HG03095 (cell line): ENCODE measurements around the gene LCLAT1.
"Not testable (repeated sequence)": the region's sequence is repeated elsewhere in the genome, so short reads cannot be mapped to it uniquely, and the experiment has no call there.

ENCODE experiments used
- ATAC-seq: cut with Tn5 transposase; IDR thresholded peaks from one replicate; pipeline ENCODE4 v1.9.1; 2021; ENCODE audit warnings: moderate library complexity; ENCODE audit not compliant: unreplicated experiment

Gene LCLAT1

DNA sequence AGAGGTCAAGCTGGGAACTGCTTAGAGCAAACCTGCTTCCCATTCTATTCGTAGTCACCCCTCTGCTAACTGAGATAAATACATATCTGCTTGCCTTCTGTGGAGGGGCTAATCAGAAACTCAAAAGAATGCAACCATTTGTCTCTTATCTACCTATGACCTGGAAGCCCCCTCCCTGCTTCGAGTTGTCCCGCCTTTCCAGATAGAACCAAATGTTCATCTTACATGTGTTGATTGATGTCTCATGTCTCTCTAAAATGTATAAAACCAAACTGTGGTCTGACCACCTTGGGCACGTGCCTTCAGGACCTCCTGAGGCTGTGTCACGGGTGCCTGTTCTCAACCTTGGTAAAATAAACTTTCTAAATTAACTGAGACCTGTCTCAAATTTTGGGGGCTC lies 66.6 kb downstream of the LCLAT1 start:
- ATAC-seq: not testable (repeated sequence)

- no peak for ATAC-seq
These were observed 67.2 kb downstream of the LCLAT1 start for GRCh38 chr2:30514134-30514847.

- no peak for ATAC-seq
These were observed 67.9 kb downstream of the LCLAT1 start for GRCh38 chr2:30514848-30515435.

- ATAC-seq: no peak
These were observed 69.1 kb downstream of the LCLAT1 start for GRCh38 chr2:30516166-30516565.

DNA sequence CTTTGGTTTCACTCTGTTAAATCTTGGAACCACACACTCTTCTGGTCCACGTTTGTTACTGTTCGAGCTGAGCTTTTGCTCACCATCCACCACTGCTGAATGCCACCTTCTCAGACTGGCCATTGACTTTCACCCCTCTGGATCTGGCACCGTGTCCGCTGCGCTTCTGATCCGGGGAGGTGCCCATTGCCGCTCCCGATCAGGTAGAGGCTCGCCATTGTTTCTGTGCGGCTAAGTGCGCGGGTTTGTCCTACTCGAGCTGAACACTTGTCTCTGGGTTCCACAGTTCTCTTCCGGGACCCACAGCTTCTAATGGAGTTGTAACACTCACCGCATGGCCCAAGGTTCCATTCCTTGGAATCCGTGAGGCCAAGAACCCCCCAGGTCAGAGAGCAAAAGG lies 72.8 kb downstream of the LCLAT1 start:
- no peak for ATAC-seq

- no peak for ATAC-seq
These were observed 75.4 kb downstream of the LCLAT1 start for GRCh38 chr2:30522421-30522820.

DNA sequence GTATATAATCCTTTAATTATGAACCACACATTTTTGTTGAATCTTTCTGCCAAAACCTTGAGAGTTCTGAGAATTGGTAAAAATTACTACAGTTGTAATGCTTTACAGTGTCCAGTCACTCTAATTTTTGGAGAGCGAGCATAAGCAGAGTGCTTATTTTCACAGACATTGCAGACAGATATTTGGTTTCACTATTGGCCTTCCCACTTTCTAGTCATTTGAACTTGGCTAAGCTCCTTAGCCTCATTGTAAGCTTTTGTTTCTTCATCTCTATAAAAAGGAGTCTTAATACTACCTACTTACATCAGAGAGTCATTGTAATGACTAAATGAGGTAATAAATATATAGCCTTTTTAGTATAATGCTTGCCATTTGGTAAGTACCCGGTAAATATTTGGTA lies 80.4 kb downstream of the LCLAT1 start:
- no peak for ATAC-seq

GRCh38 chr2:30527859-30528258 lies 80.8 kb downstream of the LCLAT1 start:
- ATAC-seq: no peak

GRCh38 chr2:30530346-30530745 lies 83.3 kb downstream of the LCLAT1 start:
- ATAC-seq: no peak

- no peak for ATAC-seq
These were observed 94.6 kb downstream of the LCLAT1 start for GRCh38 chr2:30541680-30542079.

DNA sequence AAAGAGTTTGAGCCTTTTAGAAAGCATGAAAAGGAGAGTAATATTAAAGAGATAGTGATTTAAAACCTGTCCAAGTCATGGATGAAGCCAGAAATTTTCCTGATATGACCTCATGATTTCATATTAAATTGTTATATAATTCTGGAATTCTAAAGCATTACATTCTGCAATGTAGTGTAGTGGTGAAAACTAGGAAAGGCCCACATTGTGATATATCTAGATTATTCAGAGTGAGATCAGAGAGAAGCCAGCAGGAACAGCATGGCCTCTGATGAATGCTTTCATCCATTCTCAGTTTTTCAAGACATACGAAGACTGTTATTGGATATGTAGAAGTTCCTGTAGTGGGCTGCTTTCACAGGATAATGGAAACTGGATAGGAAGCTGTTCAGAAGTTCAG lies 98.8 kb downstream of the LCLAT1 start:
- no peak for ATAC-seq

- ATAC-seq: no peak
These were observed 101.3 kb downstream of the LCLAT1 start for GRCh38 chr2:30548386-30548785.

DNA sequence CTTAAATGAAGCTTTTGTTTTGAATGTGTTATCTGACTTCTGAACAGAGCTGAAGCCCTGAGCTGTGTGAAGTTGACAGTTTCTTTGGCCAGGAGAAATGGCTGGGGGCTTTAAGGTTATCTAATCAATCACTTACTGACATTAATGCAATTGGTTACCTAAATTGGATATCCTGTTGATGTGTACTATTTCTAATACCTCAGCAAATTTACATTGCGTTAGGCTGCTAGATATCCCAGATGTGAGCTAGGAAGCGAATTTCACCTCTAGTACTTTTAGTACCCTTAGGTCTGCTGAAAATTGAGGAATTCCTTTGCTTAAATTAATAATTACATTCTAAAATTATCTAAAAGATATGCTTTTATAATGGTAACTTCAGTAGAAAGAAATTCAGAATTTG lies 102.0 kb downstream of the LCLAT1 start:
- ATAC-seq: no peak

GRCh38 chr2:30559544-30560275 lies 112.7 kb downstream of the LCLAT1 start:
- ATAC-seq: no peak

- ATAC-seq: no peak
These were observed 114.3 kb downstream of the LCLAT1 start for GRCh38 chr2:30561349-30561748.

DNA sequence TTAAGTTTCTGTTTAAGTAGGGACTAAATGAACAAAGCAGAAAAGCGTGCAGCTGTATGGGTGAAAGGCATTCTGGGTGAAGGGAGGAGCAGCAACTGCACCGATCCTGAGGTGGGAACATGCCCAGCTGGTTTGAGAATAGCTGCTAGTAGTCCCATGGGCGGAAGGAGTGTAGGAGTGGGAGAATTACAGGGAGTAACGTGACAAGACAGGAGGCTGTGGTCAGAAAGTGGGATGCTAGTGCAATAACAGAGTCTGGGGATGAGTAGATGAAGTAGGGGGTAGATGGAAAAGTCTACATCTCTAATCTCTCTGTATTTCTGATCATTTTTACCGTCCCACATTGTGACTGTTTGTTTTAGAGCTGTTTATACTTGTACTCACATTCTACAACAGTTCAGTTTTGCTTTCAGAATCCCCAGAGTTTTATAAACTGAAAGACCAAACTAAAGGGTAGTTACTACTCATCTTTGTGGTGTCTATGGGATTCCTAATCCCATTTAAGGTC lies 118.9 kb downstream of the LCLAT1 start:
- no peak for ATAC-seq

GRCh38 chr2:30566631-30567030 lies 119.6 kb downstream of the LCLAT1 start:
- ATAC-seq: no peak

- ATAC-seq: no peak
These were observed 120.3 kb downstream of the LCLAT1 start for GRCh38 chr2:30567317-30567716.

DNA sequence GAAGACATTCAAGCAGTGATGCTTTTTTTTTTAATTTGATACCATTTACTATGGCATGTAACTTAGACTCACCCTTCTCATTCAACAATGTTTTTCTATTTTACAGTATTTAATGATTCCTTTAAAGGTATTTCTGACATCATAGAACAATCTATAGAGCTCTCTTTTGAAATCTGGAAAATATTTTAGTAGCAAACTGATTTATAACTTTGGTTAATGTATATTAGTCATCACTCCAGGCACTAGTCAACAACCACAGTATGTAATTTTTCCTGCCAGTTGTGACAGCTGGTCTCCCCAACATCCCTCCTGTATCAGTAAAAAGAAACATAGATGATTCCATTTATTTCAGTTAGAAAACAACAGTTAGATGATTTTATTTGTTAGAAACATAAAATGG lies 122.9 kb downstream of the LCLAT1 start:
- ATAC-seq: no peak

DNA sequence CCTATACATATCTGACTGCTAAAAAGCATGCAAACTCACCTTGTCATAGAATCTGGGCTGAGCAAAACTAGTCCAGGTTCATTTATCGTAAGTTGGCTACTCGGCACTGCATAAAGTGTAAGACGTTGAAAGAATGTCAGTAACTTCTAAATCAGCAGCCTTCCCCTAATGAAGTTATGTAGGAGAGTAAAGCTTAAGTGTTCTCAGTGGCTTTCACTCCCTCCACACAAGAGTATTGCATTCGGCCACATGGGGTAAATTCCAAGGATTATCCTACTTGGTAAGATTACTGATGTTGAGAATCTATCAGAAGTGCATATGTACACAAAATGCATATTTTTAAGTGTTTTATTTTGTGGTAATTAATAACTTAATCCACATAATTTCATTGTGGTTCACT lies 130.1 kb downstream of the LCLAT1 start:
- ATAC-seq: no peak

DNA sequence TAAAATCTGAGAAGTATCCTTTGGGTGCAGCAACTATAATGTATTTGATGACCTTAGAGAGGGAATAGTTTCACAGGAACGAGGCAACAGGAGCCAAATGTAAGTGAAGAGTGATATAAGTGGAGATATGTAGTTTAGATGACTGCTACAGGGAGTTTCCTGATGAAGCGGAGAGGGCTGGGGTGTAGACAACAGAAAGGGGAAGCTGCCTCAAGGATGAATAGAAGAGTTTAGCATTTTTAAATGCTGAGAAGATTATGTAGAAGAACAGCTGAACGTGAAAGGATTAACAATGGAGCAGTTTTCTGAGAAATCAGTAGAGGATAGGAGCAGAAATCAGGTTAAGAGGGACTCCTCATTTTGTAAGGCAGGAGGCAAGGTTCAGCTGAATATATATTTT lies 133.3 kb downstream of the LCLAT1 start:
- no peak for ATAC-seq

DNA sequence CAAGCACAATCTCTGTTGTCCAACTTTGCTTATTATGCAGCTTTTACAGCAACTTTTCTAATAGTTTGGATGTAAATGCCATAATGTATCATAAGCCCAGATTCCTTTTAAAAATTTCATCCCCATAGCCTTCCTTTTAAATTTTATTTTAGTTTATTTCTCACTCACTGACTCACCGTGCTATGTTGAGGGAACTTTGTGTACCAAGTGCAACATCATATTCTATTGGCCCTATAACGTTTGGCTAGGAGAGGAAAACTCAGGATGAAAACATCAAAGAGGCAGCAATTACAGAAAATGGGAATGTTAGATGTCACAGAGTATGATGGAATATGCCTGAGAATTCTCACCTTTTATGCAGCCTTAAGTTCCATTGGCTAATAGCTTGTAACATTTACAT lies 135.5 kb downstream of the LCLAT1 start:
- no peak for ATAC-seq
